Pons (tissue), 1 donor: ENCODE results near the gene TBC1D16.

Source experiments
- DNase-seq: peaks from one replicate; pipeline ENCODE4 v3.0.0-alpha.2; 2016; ENCODE audit warnings: low spot score

TBC1D16 gene

DNA sequence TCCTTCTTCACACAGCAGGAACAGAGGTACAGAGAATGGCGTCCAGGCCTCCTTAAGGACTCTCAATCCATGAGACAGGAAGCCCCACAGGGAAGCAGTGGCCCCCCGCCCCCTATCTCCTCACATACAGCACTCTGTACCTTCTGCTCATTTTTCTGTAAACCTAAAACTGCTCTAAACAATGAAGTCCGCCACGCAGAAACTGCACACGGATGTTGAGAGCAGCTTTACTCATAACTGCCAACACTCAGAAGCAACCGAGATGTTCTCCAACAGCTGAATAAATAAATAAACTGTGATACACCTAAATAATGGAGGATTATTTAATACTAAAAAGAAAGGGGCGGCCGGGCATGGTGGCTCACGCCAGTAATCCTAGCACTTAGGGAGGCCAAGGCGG, 9.9 kb downstream of the TBC1D16 start:
- no peak for DNase-seq

DNA sequence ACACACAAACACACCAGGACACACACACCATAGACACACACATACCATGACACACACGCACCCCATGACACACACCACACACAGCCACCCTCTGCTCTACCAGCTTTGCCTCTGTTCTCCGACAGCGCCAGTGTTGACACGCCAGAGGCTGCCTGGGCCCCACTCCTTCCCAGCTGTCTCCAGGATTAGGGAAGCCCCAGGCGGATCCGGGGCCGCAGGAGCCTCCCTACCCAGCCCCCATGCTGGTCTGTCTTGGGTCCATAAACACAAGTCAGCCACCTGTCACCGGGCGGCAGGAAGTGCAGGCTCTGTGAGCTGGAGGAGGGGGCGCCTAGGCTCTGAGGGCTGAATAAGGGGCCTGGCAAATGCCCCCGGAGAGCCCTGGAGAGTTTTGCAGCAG, 10.5 kb downstream of the TBC1D16 start:
- no peak for DNase-seq

DNA sequence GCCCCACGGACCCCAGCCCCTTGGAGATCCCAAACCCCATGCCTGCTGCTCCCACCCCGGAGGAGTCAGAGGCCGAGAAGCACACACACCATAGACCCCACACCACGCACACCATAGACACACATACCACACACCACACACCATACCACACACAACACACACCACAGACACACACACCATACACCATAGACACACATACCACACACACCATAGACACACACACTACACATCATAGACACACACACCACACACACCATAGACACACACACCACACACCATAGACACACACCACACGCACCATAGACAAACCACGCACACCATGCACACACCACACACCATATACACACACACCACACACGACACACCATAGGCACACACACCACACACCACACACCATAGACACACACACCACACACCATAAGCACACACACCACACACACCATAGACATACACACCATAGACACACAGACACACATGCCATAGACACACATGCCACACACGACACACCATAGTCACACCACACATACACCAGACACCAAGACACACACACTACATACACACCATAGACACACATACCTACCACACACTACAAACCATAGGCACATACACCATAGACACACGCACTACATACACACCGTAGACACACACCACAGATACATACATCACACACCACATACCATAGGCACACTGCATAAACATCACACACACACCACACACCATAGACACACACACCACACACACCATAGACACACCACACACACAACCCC, 11.3 kb downstream of the TBC1D16 start:
- no peak for DNase-seq

DNA sequence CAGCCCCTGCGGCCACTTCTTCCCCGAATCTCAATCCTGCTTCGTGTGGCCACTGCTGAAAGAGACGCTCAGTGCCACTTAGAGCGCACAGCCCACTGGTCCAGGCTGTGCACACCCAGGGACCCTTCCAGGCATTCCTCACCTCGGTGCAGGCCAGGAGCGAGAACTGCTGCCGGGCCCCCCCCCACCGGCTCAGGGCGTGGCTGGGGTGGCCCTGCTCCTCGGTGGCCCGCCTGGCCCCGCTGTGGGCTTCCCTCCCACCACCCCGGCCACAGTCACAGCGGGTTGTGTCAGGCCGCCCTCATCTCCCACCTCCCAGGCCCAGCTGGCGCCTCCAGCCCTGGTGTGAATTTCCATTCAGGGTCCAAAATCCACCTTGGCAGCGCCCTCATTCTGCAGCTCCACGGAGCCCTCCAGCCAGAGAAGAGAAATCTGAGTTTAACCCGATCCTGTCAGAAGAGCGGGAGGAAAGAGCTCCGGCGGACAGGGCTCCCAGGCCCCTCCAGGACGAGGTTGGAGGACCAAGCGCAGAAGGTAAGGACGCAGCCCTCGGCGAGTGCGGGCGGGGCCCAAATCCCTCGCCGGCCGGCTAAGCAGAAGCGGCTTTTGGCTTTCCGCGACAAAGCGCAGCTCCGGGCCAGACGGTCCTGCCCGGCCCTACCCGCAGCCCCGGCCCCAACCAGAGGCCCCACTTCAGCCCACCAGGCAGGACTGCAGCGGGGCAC, 12.0 kb downstream of the TBC1D16 start:
- DNase-seq: no peak

DNA sequence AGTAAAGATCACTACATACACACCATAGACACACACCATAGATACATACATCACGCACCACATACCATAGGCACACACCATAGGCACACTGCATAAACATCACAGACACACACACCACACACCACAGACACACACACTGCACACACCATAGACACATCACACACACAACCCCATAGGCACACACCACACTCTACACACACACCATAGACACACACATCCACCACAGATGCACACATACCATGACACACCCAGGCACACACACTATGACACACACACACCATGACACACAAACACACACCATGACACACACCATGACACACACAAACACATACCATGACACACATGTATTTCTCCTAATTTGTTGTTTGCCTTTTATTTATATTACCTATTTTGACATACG, 14.1 kb downstream of the TBC1D16 start:
- no peak for DNase-seq

DNA sequence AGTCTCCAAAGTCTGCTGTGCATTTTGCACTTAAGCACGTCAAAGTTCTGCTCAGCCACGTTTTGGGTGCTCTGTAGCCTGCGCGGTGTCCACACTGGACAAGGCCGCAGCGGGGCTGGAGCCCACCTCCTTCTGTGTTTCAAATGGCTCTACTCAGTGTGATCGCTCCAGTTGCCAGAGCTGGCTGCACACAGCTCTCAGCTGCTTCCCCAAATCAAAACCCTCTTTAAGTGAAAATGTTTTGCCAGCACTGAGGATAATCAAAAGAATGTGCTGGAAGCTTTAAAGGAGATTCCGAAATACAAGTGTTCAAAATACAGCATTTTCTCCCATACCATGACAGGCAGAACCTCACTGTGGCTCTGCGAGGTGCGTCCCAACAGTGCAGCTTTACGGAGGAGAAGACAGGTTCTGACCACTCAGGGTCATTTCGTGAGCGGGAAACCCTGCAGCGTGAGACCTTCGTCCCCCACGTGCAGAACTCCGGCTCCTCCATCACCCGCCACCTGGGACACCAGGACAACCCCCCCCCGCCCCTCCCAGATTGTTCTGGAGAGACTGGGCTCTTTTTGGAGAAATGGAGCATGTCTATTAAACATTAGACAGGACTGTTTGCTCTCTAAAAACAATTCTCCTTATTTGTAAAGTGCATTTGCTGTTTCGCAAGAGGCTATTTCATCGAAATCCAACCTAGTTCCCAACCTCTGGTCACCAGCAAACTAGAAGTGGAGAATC, 16.6 kb downstream of the TBC1D16 start:
- no peak for DNase-seq

DNA sequence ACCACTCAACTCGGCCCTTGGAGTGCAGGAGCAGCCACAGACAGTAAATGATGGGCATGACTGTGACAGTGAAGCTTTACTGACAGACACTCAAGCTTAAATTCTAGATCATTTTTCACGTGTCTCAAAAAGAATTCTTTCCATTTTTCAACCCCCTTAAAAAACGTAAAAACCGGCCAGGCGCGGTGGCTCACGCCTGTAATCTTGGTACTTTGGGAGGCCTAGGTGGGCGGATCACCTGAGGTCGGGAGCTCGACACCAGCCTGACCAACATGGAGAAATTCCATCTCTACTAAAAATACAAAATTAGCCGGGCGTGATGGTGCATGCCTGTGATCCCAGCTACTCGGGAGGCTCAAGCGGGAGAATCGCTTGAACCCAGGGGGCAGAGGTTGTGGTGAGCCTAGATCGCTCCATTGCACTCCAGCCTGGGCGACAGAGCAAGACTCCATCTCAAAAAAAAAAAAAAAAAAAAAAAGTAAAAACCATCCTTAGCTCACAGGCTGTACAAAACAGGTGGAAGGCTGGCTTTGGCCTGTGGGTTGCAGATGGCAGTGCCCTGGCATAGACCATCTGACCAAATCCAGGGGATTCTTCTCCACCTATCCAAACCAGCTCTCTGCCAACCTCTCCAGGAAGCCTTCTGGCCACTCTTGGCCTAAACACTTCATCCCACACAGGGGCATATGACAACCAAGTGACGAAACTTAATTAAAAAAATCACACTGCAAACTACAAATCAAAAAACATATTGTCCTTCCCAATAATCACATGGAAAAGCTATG, 18.3 kb downstream of the TBC1D16 start:
- DNase-seq: no peak

DNA sequence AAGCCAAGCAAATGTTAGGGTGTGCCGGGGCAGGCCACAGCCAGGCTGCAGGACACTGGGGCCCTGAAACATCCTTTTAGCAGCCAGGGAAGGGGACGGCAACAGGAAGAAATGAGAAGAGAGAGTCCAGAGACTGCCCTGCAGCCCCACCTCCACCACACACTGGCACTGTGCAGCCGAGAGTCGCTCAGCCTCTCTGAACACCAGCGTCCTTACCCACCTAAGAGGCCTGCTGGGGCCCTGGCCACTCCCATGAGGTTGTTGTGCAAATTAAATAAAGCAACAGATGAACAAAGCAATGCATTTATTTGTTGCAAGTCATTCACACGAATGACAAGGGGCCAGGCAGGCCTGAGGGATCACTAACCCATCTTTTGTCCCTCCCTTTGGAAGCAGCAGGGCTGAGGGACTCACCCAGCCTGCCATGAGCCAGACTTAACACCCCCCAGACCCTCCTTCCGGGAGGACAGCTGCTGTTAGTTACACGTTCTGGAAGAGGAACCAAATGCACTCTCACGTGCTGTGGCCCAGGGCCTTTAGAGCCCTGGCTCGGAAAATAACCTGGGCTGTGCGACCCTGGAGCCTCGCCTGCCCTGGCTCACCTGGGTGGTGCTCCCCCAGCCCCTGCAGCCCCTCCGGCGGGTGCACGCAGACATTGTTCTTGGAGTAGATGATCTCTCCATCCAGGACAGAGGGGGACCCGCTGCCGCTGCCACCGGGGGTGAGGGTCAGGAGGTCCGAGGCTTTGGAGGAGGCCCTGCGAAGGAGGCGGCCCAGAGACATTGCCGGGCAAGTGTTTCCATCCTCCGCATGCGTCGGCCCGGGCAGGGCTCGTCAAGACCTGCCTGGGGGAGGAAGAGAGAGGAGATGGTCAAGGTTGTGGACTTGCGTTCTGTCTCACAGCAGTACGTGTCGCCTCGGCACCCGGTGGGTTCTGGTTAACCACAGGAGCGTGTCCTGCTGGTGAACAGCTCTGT, 22.6 kb downstream of the TBC1D16 start:
- no peak for DNase-seq

DNA sequence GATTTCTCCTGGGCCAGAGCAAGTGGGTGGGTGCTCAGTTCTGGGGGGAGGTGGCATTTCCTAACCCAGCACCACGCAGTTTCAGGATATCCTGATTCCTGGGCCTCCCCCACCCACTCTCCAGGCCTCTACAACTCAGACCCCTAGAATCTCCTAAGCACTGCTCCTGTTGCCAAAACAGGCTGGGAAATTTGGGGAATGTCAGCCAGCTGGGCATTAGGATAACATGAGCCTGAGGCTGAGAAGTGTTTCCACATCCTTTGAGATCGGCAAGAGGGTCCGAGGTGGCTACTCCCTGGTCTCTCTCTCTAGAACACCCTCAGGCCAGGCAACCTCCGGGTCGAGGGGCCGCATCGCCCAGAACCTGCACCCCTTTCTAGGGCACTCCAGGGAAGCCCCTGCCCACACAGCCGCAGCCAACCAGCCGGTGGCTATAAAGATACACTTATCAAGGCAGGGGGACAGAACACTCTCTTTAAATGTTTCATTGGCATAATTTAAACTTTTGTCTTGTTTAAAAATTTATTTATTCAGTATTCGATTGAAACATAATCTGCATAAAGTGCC, 23.6 kb downstream of the TBC1D16 start:
- no peak for DNase-seq

DNA sequence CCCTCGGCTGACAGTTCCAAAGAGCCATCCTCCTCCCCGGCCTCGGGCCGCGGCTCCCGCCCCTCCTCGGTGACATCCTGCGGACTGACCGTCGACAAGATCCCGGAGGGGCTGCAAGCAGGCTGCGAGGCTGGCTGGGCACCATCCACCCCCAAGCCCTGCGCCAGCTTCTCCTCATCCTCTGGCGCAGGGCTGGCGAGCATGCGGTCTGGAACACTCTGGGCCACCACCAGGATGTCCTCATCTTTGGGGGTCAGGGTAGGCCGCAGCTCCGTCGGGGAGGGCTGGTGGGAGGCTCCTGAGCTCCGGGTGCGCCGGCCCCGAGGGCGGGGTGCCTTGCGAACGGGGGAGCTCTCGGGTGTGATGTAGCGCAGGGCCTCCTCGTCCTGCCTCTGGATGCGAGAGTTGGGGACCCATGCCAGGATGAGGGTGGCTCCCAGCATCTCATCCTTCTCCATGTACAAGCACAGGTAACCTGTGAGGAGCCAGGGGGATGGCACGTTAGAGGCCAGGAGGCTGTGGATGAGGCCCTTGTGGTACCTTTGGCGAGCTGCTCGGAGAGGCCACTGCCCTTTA, 25.3 kb downstream of the TBC1D16 start:
- no peak for DNase-seq

DNA sequence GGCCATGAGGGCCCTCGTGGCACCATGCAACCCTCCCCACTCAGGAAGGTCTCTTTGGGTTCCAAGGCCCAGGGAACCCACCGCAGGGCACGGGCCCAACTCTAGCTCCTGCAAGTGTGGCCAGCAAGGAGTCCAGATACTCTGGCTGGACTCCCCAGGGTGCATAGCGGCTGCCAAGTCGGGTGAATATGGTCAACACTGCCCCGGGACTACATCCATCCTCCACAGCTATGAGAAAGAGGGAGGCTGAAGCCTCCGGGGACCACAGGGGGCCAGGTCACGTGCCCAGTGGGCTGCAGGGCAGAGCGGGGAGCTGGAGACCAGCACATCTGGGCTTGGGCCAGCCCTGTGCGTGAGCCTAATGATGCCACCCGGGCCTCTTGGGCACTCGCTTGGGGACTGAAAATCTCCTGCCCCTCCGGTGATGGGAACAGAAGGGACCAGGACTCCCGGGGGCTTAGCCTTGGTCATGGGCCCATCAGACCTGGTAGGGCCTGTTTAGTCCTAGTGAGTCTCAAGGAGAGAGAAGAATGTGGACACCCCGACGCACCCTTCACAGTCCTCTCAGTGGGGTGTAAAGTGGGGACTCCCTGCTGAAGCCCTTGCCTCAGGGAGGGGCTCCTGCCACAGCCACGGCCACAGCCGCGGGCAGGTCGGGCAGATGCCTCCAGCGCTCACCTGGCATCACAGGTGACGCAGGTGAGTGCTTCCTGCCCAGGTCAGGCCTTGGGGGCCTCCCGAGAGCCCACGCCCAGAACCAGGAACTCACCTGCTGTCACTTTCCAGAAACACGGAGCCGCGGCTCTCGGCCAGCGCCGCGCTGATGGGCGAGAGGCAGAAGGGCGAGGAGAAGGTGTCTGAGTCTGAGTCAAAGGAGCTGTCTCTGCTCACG, 26.0 kb downstream of the TBC1D16 start:
- DNase-seq: no peak

DNA sequence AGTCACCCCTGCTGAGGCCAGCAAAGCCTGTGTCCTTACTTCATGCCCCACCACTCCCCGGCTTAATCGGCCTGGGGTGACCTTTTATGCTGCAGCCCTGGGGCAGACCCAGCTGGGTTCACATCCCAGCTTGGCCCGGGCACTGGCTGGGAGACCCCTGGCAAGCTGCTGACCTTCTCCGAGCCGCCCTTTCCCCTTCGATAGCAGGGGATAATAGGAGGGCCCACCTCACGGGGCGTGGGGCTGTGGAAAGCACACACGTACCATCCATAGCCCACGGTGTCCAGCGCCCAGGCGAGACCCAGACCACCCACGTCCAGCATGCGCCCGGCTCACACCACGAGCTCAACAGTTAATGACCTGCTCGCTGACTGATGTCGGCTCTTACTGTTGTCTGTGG, 26.8 kb downstream of the TBC1D16 start:
- DNase-seq: no peak

DNA sequence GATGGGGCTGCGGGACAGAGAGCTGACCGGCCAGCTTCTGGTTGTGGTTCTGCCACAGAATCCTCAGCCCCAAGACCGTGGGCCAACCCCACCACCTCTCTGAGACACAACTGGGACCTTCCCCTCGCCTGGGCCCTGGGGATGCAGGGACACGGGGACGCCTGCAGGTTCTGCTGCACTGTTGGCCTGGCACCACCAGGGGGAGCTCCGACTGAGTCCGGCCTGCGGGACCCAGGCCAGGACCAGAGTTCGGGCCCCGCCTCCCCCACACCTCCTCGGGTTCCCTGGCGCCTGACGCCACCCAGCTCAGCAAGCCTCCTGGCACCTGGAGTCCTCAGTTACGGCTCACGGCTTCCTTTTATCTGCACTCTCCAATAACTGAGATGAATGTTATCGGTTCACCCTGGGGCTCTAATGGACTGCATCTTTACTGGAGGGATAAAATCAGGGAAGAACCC, 27.3 kb downstream of the TBC1D16 start:
- no peak for DNase-seq

DNA sequence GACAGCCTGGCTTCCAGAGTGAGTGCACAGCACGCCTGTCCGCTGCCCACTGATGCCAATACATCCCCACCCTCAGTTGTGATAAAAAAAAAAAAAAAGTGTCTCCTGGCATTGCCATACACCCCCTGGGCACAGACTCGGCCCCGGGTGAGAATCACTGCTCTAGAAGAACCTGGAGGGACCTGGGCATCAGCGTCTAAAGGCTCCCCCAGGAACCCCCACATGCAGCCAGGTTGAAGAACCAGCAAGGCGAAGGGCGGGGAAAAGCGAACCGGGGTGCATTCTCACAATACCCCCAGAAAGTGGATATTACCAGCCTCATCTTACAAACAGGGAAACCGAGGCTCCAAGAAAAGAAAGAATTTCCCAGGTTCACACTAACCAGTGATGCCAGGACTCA, 27.7 kb downstream of the TBC1D16 start:
- no peak for DNase-seq

DNA sequence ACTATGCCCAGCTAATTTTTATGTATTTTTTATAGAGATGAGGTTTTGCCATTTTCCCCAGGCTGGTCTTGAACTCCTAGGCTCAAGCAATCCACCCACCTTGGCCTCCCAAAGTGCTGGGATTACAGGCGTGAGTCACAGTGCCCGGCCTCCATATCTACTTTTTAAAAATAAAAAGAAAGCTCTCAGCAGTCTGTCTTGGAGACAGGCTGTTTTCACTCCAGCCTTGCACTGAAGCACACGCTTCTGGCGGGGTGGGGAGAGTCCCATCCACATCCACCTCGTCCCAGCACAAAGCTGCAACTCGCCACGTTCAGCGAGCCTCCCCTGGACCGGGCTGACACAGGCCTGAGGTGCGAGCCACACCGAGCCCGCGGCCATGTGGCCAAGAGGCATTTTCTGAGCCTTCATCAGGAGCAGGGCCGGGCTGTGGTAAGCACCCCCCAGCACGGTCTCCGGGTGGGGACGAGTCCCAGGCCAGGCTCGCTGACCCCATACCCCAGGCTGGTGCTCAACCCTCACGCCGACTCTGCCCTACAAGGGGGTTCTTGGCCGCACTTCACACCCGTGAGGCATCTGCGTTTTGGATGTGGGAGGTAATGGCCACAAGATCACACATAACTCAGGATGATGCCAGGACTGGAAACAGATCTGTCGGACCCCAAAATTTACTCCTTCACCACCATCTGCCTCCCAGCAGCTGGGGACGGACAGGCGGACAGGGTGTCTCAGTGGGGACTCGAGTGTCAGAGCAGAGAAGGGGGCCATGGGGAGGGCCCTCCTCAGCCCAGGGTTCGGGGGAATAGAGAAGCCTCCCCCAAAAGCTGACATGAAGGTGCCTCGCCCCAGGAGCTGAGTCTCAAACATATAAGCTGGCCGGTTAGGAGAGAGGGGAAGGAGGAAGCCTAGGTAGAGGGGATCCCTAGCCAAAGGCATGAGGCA, 28.6 kb downstream of the TBC1D16 start:
- DNase-seq: no peak

DNA sequence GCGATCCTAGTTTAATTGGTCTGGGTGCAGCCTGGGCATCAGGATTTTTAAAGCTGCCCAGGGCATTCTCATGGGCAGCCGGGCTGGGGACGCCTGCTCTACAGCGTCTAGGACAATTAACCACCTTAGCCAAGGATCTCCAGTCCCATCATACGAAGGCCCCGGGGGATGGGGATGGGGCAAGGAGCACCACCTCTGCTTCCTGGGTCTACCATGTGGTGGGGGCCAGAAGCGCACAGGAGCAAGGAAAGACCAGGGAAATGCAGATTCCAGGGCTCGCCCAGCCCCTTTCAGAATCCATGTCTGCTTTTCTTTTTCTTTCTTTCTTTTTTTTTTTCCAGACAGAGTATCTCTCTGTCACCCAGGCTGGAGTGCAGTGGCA, 29.3 kb downstream of the TBC1D16 start:
- no peak for DNase-seq

DNA sequence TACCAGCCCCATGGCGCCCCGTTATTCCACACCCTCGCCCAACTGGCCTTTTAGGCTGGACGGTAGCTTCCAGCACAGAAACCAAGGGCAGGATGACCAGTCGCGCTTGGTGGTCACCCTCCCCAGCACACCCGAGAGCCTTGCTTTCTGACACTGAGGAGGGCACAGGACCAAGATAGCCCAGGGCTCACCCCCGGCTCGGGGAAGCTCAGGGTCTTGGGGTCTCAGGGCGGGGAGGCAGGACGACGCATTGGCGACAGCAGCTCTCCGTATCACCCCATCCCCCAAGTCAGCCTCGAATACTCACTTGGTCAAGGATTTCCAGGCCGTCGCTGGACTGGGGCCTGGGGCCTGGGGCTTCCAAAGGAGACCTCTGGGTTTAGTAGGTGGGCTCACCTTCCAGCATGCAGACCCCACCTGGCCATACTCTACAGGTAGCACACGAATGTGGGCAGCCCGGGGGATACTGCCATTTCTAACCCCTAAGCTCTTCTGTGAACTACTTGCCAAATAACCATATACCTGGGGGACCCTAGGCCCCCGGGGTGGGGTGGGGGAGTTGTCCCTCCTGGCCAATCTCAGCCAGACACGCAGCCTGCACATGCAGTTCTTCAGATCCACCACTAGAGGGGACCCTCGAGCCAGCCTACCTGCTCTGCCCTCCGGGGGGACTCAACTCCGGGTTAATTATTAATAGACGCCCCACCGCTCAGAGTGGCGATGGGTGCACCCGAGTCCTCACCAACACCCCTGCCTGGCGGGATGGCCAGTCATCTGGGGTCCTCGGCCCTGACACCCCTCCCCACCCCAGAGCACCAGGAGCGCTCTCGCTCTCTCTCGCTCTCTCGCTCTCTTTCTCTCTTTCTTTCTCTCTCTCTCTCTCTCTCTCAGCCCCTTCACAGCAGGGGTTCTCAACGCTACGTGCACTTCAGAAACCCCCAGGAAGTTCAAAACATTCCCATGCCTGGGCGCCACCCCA, 30.0 kb downstream of the TBC1D16 start:
- no peak for DNase-seq
